Measurements from ENCODE around the gene PSMB7. TPM values are rescaled to one million over a fixed set of nuclear protein-coding genes. Genes with fewer than 3 reads are reported as not detected.

The PSMB7 gene
- total and polyA plus RNA-seq, 2 of the 13 experiments (the other 11 are each of a cell fraction or from before 2014, with no cell fraction given), result 259 to 291 TPM

GRCh38 chr9:124390794-124391658 lies 24.2 kb downstream of the PSMB7 start (continued):
- TF ChIP-seq, protein P1, sequence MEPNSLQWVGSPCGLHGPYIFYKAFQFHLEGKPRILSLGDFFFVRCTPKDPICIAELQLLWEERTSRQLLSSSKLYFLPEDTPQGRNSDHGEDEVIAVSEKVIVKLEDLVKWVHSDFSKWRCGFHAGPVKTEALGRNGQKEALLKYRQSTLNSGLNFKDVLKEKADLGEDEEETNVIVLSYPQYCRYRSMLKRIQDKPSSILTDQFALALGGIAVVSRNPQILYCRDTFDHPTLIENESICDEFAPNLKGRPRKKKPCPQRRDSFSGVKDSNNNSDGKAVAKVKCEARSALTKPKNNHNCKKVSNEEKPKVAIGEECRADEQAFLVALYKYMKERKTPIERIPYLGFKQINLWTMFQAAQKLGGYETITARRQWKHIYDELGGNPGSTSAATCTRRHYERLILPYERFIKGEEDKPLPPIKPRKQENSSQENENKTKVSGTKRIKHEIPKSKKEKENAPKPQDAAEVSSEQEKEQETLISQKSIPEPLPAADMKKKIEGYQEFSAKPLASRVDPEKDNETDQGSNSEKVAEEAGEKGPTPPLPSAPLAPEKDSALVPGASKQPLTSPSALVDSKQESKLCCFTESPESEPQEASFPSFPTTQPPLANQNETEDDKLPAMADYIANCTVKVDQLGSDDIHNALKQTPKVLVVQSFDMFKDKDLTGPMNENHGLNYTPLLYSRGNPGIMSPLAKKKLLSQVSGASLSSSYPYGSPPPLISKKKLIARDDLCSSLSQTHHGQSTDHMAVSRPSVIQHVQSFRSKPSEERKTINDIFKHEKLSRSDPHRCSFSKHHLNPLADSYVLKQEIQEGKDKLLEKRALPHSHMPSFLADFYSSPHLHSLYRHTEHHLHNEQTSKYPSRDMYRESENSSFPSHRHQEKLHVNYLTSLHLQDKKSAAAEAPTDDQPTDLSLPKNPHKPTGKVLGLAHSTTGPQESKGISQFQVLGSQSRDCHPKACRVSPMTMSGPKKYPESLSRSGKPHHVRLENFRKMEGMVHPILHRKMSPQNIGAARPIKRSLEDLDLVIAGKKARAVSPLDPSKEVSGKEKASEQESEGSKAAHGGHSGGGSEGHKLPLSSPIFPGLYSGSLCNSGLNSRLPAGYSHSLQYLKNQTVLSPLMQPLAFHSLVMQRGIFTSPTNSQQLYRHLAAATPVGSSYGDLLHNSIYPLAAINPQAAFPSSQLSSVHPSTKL (CRISPR knock-in tag; IDR thresholded peaks at IDR 0.05), result peak; percentile 70
- no peak for TF ChIP-seq RFXAP (CRISPR knock-in tag; IDR thresholded peaks at IDR 0.05; ENCODE audit: borderline replicate concordance)
- no peak for TF ChIP-seq TFDP1 (CRISPR knock-in tag; IDR thresholded peaks at IDR 0.05; ENCODE audit: borderline replicate concordance)
- no peak for TF ChIP-seq ZNF20 (CRISPR knock-in tag; IDR thresholded peaks at IDR 0.05)
- 0 out of 2 replicates have a peak, but pooled peaks have one; percentile 15 for TF ChIP-seq ZKSCAN8 (CRISPR knock-in tag; IDR thresholded peaks at IDR 0.05; ENCODE audit: borderline replicate concordance)
- TF ChIP-seq AHDC1 (CRISPR knock-in tag; IDR thresholded peaks at IDR 0.05; ENCODE audit: borderline replicate concordance), result no peak
- no peak for TF ChIP-seq KAT8 (CRISPR knock-in tag; IDR thresholded peaks at IDR 0.05)
- no peak for TF ChIP-seq ZFP36L2 (CRISPR knock-in tag; IDR thresholded peaks at IDR 0.05)
- TF ChIP-seq, protein P2, sequence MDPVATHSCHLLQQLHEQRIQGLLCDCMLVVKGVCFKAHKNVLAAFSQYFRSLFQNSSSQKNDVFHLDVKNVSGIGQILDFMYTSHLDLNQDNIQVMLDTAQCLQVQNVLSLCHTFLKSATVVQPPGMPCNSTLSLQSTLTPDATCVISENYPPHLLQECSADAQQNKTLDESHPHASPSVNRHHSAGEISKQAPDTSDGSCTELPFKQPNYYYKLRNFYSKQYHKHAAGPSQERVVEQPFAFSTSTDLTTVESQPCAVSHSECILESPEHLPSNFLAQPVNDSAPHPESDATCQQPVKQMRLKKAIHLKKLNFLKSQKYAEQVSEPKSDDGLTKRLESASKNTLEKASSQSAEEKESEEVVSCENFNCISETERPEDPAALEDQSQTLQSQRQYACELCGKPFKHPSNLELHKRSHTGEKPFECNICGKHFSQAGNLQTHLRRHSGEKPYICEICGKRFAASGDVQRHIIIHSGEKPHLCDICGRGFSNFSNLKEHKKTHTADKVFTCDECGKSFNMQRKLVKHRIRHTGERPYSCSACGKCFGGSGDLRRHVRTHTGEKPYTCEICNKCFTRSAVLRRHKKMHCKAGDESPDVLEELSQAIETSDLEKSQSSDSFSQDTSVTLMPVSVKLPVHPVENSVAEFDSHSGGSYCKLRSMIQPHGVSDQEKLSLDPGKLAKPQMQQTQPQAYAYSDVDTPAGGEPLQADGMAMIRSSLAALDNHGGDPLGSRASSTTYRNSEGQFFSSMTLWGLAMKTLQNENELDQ (CRISPR knock-in tag; IDR thresholded peaks at IDR 0.05; ENCODE audit: borderline replicate concordance), result no peak
- TF ChIP-seq PPARG (CRISPR knock-in tag; conservative IDR thresholded peaks at IDR 0.05), result no peak
- peak; percentile 67; the same call in 1 of the 2 replicates for TF ChIP-seq HHEX (CRISPR knock-in tag; IDR thresholded peaks at IDR 0.05)
- no peak for TF ChIP-seq ADNP (CRISPR knock-in tag; IDR thresholded peaks at IDR 0.05)
- no peak for TF ChIP-seq GATAD1 (CRISPR knock-in tag; IDR thresholded peaks at IDR 0.05)
